ENCODE data around the gene NLRP5.

Gene NLRP5

GRCh38 chr19:55985254-55985653 is 1.3 kb upstream of the NLRP5 start:
- no peak for TF ChIP-seq CTCF (IDR thresholded peaks at IDR 0.05; ENCODE audit: insufficient read depth, low read length)
- TF ChIP-seq REST (IDR thresholded peaks at IDR 0.05; ENCODE audit: insufficient replicate concordance, low read depth), result no peak
- TF ChIP-seq POLR2AphosphoS5 (IDR thresholded peaks at IDR 0.05; ENCODE audit: low read depth), result no peak
- TF ChIP-seq GABPA (IDR thresholded peaks at IDR 0.05; ENCODE audit: low read depth), result no peak
- TF ChIP-seq SPI1 (IDR thresholded peaks at IDR 0.05; ENCODE audit: borderline replicate concordance, low read depth), result no peak
- Histone ChIP-seq H3K27me3 (ENCODE audit: insufficient read depth, poor library complexity, severe bottlenecking) (no peaks in the 10 kb centered on the region), H3K4me3 (replicated peaks; ENCODE audit: insufficient read depth, low read length) (no peak overlapping the region), H3K27ac (replicated peaks) (no peak overlapping the region)
- no peak for DNase-seq (ENCODE audit: low read depth in 1 of 2, low spot score in 1 of 2)

GRCh38 chr19:55990831-55991230 is 4.3 kb downstream of the NLRP5 start:
- no peak for DNase-seq (ENCODE audit: low read depth in 1 of 2, low spot score in 1 of 2)

GRCh38 chr19:55993492-55993891 is 6.9 kb downstream of the NLRP5 start:
- Histone ChIP-seq H3K27ac (replicated peaks) (no peak overlapping the region), H3K4me3 (replicated peaks; ENCODE audit: insufficient read depth, low read length) (no peak overlapping the region), H3K27me3 (ENCODE audit: insufficient read depth, poor library complexity, severe bottlenecking) (no peaks in the 10 kb centered on the region)
- no peak for DNase-seq (ENCODE audit: low read depth in 1 of 2, low spot score in 1 of 2)
- no peak for TF ChIP-seq POLR2AphosphoS5 (IDR thresholded peaks at IDR 0.05; ENCODE audit: low read depth)
- TF ChIP-seq CTCF (IDR thresholded peaks at IDR 0.05; ENCODE audit: insufficient read depth, low read length), result no peak
- no peak for TF ChIP-seq REST (IDR thresholded peaks at IDR 0.05; ENCODE audit: insufficient replicate concordance, low read depth)
- no peak for TF ChIP-seq SPI1 (IDR thresholded peaks at IDR 0.05; ENCODE audit: borderline replicate concordance, low read depth)
- TF ChIP-seq GABPA (IDR thresholded peaks at IDR 0.05; ENCODE audit: low read depth), result no peak

More at GRCh38 chr19:55990831-55991230, 4.3 kb downstream of the NLRP5 start:
- Histone ChIP-seq H3K27me3 (ENCODE audit: insufficient read depth, poor library complexity, severe bottlenecking) (no peaks in the 10 kb centered on the region), H3K27ac (replicated peaks) (no peak overlapping the region), H3K4me3 (replicated peaks; ENCODE audit: insufficient read depth, low read length) (no peak overlapping the region)
- TF ChIP-seq GABPA (IDR thresholded peaks at IDR 0.05; ENCODE audit: low read depth) (no peak), POLR2AphosphoS5 (IDR thresholded peaks at IDR 0.05; ENCODE audit: low read depth) (no peak), CTCF (IDR thresholded peaks at IDR 0.05; ENCODE audit: insufficient read depth, low read length) (no peak), SPI1 (IDR thresholded peaks at IDR 0.05; ENCODE audit: borderline replicate concordance, low read depth) (no peak), REST (IDR thresholded peaks at IDR 0.05; ENCODE audit: insufficient replicate concordance, low read depth) (no peak)
